Measurements from ENCODE around the gene NTM. TPM values are rescaled to one million over a fixed set of nuclear protein-coding genes. Genes with fewer than 3 reads are reported as not detected.

The NTM gene
- polyA plus RNA-seq, 1 donor from 2014 or later = 39.4 TPM

GRCh38 chr11:131858505-131858904, 488.1 kb downstream of the NTM start (continued):
- TF ChIP-seq EP300 (conservative IDR thresholded peaks at IDR 0.05; ENCODE audit: poor library complexity, severe bottlenecking) (no peak), RAD21 (conservative IDR thresholded peaks at IDR 0.05) (no peak)

GRCh38 chr11:131859538-131860210, 489.3 kb downstream of the NTM start:
- H3K79me2 ChIP-seq (replicated peaks; ENCODE audit: insufficient read depth, low read length) = no peaks in the 10 kb centered on the region
- H3K36me3 ChIP-seq (ENCODE audit: insufficient read depth, low read length) = no peaks in the 10 kb centered on the region
- no peak for TF ChIP-seq TAF1 (IDR thresholded peaks at IDR 0.05; ENCODE audit: low read depth)
- H3F3A ChIP-seq (ENCODE audit: insufficient read depth, low read length, poor library complexity, severe bottlenecking) = no peaks in the 10 kb centered on the region
- no peak overlapping the region for H3K9ac ChIP-seq (ENCODE audit: low read length)
- no peak overlapping the region for H2AFZ ChIP-seq (ENCODE audit: low read depth, low read length)
- H3K9me2 ChIP-seq (ENCODE audit: insufficient read depth, low read length) = no peaks in the 10 kb centered on the region
- no peaks in the 10 kb centered on the region for H4K20me1 ChIP-seq (ENCODE audit: insufficient read depth)
- H3K4me2 ChIP-seq (ENCODE audit: low read length) = no peak overlapping the region
- no peak overlapping the region for H3K27ac ChIP-seq (ENCODE audit: low read length)
- no peak overlapping the region for H3K4me3 ChIP-seq (ENCODE audit: low read length)
- no peaks in the 10 kb centered on the region for H3K27me3 ChIP-seq (ENCODE audit: insufficient read depth, low read depth, low read length)
- no peaks in the 10 kb centered on the region for H3K9me3 ChIP-seq (ENCODE audit: low read length)

GRCh38 chr11:131864228-131864627, 493.8 kb downstream of the NTM start:
- Histone ChIP-seq H3K79me2 (replicated peaks; ENCODE audit: insufficient read depth, low read length) (no peaks in the 10 kb centered on the region), H3K27ac (ENCODE audit: low read length) (no peak overlapping the region), H4K20me1 (ENCODE audit: insufficient read depth) (no peaks in the 10 kb centered on the region), H3F3A (ENCODE audit: insufficient read depth, low read length, poor library complexity, severe bottlenecking) (no peaks in the 10 kb centered on the region), H3K9ac (ENCODE audit: low read length) (no peak overlapping the region), H3K4me3 (ENCODE audit: low read length) (no peak overlapping the region), H3K4me2 (ENCODE audit: low read length) (no peak overlapping the region), H2AFZ (ENCODE audit: low read depth, low read length) (no peak overlapping the region), H3K9me2 (ENCODE audit: insufficient read depth, low read length) (no peaks in the 10 kb centered on the region), H3K27me3 (ENCODE audit: insufficient read depth, low read depth, low read length) (no peaks in the 10 kb centered on the region), H3K9me3 (ENCODE audit: low read length) (no peaks in the 10 kb centered on the region), H3K36me3 (ENCODE audit: insufficient read depth, low read length) (no peaks in the 10 kb centered on the region)
- TF ChIP-seq EZH2 (IDR thresholded peaks at IDR 0.05; ENCODE audit: borderline replicate concordance, insufficient read depth, low read length, poor library complexity, severe bottlenecking) (no peak), REST (IDR thresholded peaks at IDR 0.05; ENCODE audit: borderline replicate concordance) (no peak), SMC3 (conservative IDR thresholded peaks at IDR 0.05; ENCODE audit: poor library complexity) (no peak), POLR2AphosphoS5 (IDR thresholded peaks at IDR 0.05) (no peak), CTCF (IDR thresholded peaks at IDR 0.05; ENCODE audit: poor library complexity, severe bottlenecking) (no peak), MXI1 (conservative IDR thresholded peaks at IDR 0.05; ENCODE audit: poor library complexity, severe bottlenecking) (no peak), RAD21 (conservative IDR thresholded peaks at IDR 0.05) (no peak), EP300 (conservative IDR thresholded peaks at IDR 0.05; ENCODE audit: poor library complexity, severe bottlenecking) (no peak)

Measured in neural cell (in vitro differentiated cells).